ENCODE data around the gene BLCAP. TPM values are rescaled to one million over a fixed set of nuclear protein-coding genes. Genes with fewer than 3 reads are reported as not detected.

The BLCAP gene
- total and polyA plus RNA-seq, 2 donors (not counting 3 experiments of a cell fraction or from before 2014, with no cell fraction given): 90.3 to 196 TPM

- H2AFZ ChIP-seq (ENCODE audit: low read depth, low read length): no peak overlapping the region
- no peak overlapping the region for H3K4me2 ChIP-seq (ENCODE audit: insufficient read depth, low read length)
- FAIRE-seq: no peak
- no TSS peak for BruUV-seq (replicated peaks)
- no peaks in the 10 kb centered on the region for H4K20me1 ChIP-seq (replicated peaks; ENCODE audit: control insufficient read depth, extremely low read depth, insufficient read depth, low read length)
- H3K9ac ChIP-seq (replicated peaks; ENCODE audit: extremely low read depth, insufficient read depth, low read length): no peak overlapping the region
- H3K27ac ChIP-seq (ENCODE audit: insufficient read depth, low read depth, low read length): no peak overlapping the region
- H3K36me3 ChIP-seq (ENCODE audit: control insufficient read depth in 2 of 2, extremely low read depth in 1 of 2, insufficient read depth in 2 of 2, low read length in 2 of 2): no peaks in the 10 kb centered on the region
- no peaks in the 10 kb centered on the region for H3K9me1 ChIP-seq (replicated peaks; ENCODE audit: control insufficient read depth, extremely low read depth, insufficient read depth, low read length)
- no peaks in the 10 kb centered on the region for H3K9me3 ChIP-seq (replicated peaks; ENCODE audit: control insufficient read depth, insufficient read depth, low read length)
- CTCF ChIA-PET: interaction anchor here (1.2 to 1.3 kb wide), 2 partner anchors 8 to 10 kb away, joined by 3 read pairs; no protein-coding TSS in a partner anchor
- intact Hi-C loops (cut with micrococcal nuclease) (no loop called here), dilution Hi-C loops (cut with MboI; ENCODE audit: extremely low pct_ligation_motif_present, low sequenced_read_pairs) (no loop called here)
- peaks cover 6 to 12% of the 10 kb centered on the region in 2 experiments for H3K27me3 ChIP-seq (ENCODE audit: control insufficient read depth in 2 of 2, insufficient read depth in 2 of 2, low read length in 2 of 2)
- H3K79me2 ChIP-seq (ENCODE audit: control insufficient read depth, insufficient read depth, low read length): no peaks in the 10 kb centered on the region
- TF ChIP-seq GATA2 (IDR thresholded peaks at IDR 0.05; ENCODE audit: insufficient read depth, insufficient read length, low read depth, low read length) (no peak), FOS (IDR thresholded peaks at IDR 0.05; ENCODE audit: borderline replicate concordance, insufficient read depth, low read length) (no peak), CTCF (IDR thresholded peaks at IDR 0.05; ENCODE audit: extremely low read depth in 1 of 2, insufficient read depth in 1 of 2, low read depth in 1 of 2, low read length in 2 of 2) (no peak), MAX (IDR thresholded peaks at IDR 0.05; ENCODE audit: insufficient read depth, insufficient read length) (no peak), MYC (IDR thresholded peaks at IDR 0.05; ENCODE audit: low read depth, low read length) (no peak), EZH2 (IDR thresholded peaks at IDR 0.05; ENCODE audit: borderline replicate concordance, low read depth, low read length, severe bottlenecking) (no peak), POLR2AphosphoS5 (IDR thresholded peaks at IDR 0.05; ENCODE audit: insufficient read depth, low read depth, low read length) (no peak), JUN (IDR thresholded peaks at IDR 0.05; ENCODE audit: borderline replicate concordance, insufficient read depth, insufficient read length, low read depth) (no peak), POLR2A (IDR thresholded peaks at IDR 0.05; ENCODE audit: low read depth, low read length) (no peak)
- POLR2A ChIA-PET: no interaction called here
- DNase-seq (ENCODE audit: low read depth, low spot score): peak; percentile 26
- no peak overlapping the region for H3K4me3 ChIP-seq (replicated peaks in 1 of 3; ENCODE audit: insufficient read depth in 1 of 3, low read depth in 1 of 3, low read length in 3 of 3)
- peaks cover 2% of the 10 kb centered on the region for H3K4me1 ChIP-seq (ENCODE audit: control insufficient read depth, extremely low read depth, insufficient read depth, low read length)
Observed at GRCh38 chr20:37484331-37484730, 43.3 kb downstream of the BLCAP start.
